Stimulated activated CD8-positive, alpha-beta memory T cell treated with anti-CD3 and anti-CD28 coated beads, Interleukin-7, amount 100 ng/mL, for 48 hours (primary cell): Measurements from ENCODE around the gene SDK1.
"Not testable (repeated sequence)": the region's sequence is repeated elsewhere in the genome, so short reads cannot be mapped to it uniquely, and the experiment has no call there.

ENCODE experiments used
- DNase-seq, 2 donors: peaks; one replicate each; pipeline ENCODE4 v3.0.0-alpha.2; 2020; ENCODE audit warnings: low read depth in 1 of 2; ENCODE audit errors: extremely low read depth in 1 of 2

The SDK1 gene

DNA sequence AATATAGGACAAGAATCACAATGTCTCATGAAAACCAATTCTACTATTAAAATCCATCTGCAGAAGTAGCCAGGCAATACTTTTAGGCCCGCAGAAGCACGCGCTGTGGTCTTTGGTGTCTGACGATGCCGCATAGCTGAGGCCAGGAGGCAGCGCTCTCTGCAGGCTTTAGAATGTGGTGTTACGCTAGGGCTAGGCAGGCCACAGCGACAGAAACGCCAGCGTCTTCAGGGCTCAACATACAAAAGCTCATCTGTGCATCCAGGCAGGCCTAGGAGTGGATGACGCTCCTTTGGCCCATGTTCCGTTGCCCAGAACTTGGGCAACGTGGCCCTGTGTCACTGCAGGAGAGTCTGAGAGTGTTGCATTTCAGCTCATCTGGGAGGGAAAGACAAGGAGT lies 779.9 kb downstream of the SDK1 start:
- DNase-seq: no peak

DNA sequence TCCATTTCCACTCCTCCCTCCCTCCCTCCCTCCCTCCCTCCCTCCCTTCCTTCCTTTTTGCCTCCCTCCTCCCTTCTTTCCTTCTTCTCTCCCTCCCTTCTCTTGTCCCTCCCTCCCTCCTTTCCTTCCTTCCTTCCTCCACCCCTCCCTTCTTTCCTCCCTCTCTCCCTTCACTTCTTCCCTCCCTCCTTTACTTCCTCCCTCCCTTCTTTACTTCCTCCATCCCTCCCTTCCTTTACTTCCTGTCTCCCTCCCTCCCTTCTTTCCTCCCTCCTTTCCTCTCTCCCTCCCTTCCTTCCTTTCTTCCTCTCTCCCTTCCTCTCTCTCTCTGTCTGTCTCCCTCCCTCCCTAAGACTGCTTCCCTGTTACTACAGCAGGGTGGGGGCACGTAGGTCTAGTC lies 782.5 kb downstream of the SDK1 start:
- DNase-seq: no peak

DNA sequence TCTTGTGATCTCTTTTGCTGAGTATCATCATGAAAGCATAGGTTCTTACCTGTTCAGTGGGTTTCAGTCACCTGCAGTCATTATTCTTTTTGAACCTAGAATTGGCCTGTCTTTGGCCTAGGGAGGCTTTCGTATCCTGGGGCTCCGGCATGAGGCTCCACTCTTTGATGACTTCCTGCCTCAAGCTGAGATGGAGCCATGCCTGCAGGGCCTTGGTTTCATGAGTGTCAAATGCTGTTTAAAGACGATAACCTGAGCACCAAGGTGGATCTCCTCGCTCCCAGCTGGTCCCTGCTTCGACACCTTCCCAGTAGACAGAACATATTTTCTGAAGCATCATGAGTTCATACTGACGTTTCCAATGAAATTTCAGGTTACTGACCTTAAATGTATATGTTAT lies 783.2 kb downstream of the SDK1 start:
- no peak for DNase-seq

DNA sequence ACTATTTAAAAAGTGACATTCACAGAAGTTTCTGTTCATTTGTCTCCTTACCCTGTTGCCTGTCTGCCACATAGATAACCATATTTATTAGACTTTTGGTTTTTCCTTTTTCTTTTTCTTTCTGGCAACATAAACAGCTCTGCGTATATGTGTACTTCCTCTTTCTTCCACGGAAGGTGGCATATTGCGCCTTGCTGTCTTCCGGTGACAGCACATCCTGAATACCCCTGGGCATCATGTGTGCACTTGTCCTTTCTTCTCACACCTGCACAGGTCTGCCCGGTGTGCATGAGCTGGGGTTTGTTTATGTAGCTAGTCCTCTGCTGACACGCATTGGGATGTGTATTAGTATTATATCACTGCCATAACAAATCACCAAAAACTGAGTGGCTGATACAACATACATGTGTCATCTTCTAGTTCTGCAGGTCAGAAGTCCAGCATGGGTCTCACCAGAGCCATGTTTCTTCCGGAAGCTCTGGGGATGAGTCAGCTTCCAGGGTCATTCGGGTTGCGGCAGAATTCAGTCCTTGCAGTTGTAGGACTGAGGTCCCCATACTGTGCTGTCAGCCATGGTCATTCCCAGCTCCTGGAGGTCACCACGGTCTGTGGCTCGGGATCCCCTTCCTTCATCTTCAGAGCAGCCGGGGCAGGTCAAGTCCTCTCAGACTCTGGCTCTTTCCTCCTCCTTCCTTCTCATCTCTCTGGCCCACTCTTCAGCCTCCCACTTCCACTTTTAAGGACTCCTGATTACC lies 785.1 kb downstream of the SDK1 start:
- no peak for DNase-seq

DNA sequence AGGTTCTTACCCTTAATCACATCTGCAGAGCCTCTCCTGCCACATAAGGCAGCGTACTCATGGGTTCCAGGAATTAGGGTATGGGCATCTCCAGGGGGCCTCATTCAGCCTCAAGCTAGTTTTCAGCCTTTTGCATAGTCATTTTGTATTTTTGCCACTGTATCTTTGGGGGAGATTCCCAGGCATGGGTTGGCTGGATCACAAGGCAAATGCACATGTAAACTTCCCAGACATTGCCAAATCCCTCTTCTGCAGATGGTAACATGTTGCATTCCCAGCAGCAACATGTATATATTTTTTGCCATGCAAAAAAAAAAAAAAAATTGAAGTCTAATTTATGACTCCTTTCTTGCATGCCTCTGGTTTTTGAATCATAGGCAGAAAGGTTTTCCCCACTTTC lies 785.7 kb downstream of the SDK1 start:
- no peak for DNase-seq

DNA sequence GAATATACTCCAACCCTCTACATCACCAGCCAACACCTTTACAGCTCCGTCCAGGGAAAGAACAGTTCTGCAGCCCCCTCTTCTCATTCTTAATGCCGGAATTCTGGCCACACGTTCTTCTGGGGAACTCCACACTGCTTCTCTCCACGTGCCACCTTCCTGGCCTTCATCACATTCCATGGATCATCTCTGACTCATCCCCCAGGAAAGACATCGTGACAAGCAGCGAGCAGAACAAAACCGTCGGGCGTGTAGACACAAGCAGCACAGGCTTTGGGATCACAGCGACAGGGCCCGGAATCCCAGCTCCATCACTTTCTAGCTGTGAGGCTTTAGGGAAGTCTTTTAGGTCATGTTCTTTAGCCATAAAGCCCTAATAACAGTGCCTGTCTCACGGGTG lies 790.7 kb downstream of the SDK1 start:
- DNase-seq: no peak

DNA sequence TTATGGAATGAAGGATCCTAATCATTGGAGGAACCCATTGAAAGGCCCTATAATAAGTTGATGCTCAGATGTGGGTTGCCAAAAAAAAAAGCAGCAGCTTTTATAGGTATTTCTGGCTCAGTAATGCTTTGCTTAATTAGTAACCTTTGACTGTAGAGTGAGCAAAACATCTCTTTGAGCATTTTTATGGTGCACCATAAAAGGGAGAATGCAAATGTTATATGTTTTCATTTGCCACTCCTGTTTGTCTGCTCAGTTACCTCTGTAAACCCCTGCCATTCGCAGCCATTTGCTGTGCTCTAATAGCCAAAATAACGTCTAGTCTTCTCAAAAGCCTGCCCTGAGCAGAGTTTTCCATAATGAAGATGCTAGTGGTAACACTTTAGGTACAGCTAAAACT lies 792.0 kb downstream of the SDK1 start:
- no peak for DNase-seq

DNA sequence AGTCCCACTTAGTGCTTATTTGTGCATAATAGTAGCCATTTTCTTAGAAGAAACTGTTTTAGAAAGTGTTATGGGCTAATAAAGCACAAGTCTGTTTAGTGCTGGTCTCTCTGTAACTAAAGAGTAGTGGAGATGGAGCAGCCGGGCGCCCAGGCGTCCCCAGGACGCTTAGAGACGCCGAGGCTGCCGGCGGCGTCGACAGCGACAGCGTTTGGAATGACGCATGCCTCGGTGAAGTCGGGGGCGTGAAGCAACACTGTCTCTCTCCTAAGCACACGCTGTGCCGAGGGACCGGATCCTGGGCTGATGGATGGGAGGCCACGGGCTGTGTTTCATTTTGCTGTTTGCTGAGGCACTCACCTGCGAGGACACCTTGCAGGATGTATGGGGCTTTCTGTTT lies 792.4 kb downstream of the SDK1 start:
- no peak for DNase-seq

DNA sequence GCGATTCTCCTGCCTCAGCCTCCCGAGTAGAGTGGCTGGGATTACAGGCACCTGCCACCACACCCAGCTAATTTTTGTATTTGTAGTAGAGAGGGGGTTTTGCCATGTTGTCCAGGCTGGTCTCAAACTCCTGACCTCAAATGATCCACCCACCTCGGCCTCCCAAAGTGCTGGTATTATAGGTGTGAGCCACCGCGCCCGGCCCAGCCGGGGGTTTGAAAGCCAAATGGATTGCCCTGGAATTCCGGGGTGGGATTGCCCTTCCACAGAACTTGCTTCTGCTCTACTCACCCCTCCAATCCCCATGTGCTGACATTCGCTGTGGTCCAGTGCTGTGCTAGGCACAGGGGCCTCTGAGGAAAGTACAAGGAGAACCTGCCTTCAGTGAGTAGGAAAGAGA lies 793.1 kb downstream of the SDK1 start:
- DNase-seq: not testable (repeated sequence)

DNA sequence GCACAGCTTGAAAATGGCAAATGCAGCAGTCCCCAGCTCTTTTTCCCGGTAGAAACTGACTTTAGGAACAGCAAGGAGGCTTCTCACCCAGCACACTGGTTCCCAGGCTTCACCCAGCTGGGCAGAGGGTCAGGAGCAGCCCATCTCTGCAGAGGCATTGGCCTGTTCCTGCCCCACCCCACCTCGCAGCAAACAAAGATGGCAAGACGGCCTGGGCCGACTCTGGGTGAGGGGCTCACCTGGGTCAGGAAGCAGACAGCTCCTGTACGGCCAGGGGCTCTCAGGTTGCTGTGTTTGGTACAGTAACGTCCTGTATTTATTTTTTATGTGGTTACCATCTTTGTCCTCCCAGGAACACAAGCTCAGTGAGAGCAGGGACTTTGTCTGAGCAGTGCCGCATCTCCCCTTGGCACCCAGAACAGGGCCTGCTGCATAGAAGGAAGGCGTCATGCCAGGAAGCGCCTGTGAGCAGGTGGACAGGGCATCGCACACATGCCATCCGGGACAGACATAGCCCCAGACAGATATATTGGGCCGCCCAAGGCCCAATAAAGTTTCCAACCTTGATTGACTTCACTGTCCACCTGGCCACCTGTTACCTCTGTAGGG lies 796.1 kb downstream of the SDK1 start:
- no peak for DNase-seq

DNA sequence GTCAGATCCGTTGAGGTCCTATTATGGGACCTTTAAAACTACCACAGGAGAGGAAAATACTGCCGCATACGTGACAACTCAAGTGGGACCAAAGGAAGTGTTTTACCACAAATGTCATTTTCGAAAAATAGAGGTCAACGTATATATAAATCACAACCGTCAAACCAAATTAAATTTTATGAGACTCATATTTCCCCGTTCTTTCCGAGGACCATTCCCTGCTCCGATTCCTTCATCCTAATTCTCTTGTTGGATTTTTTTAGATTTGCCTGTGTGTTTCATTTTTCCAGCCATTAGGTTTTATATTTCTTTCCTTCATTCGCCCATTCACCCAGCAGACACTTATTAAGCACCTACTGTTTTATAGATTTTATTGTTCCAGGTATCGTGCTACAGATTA lies 797.1 kb downstream of the SDK1 start:
- no peak for DNase-seq

DNA sequence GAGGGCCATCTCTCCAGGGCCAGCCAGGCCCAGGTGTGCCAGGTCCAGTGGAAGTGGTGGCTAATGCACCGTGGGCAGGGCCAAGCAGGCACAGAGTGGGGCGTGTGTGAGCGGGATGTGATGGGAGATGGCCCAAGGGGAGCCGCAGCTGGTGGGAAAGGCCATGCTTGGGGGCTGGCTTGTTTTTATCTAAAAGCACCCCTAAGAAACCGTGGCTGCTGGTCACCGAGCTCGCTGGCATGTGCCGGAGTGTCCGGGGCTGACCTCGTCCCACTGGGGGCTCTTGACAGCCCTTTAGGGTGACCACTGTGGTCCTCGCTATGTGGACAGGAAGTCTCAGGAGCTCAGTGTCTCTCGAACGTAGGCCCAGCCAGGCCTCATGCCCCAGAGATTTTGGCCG lies 798.6 kb downstream of the SDK1 start:
- DNase-seq: no peak

DNA sequence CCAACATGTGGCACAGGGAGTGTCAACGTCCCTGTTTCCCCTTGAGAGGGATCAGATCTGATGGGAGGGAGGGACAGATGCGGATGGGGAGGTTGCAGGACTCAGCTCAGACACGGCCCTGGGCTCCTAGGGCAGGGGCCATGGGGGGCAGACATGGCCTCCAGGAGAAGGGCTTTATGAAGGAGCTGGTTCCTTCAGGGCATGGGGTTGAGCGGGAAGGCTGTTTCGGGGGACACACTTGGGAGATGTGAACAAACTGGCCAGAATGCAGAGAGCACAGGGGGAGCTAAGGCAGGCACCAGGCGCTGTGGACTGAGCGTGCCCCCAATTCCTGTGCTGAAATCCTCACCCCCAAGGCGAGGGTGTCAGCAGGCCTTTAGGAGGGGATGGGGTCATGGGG lies 799.1 kb downstream of the SDK1 start:
- no peak for DNase-seq

DNA sequence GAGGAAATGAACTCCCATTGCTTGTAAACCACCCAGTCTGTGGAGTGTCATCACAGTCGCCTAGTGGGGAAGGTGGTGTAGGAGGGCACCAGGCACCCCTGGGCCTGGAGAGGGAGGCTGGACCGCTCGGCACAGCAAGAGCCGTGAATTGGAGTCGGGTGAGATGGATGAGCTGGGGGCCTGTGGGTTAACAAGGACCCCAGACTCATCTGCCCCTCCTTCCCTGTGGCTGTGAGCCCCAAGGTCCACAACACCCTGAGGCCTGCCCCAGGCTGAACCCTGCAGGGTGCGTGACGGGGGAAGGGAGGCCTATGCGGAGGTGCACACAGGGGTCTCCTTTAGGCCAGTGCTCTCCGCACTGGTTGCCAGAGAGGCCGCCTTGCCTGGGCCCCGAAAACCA lies 799.6 kb downstream of the SDK1 start:
- DNase-seq: no peak

DNA sequence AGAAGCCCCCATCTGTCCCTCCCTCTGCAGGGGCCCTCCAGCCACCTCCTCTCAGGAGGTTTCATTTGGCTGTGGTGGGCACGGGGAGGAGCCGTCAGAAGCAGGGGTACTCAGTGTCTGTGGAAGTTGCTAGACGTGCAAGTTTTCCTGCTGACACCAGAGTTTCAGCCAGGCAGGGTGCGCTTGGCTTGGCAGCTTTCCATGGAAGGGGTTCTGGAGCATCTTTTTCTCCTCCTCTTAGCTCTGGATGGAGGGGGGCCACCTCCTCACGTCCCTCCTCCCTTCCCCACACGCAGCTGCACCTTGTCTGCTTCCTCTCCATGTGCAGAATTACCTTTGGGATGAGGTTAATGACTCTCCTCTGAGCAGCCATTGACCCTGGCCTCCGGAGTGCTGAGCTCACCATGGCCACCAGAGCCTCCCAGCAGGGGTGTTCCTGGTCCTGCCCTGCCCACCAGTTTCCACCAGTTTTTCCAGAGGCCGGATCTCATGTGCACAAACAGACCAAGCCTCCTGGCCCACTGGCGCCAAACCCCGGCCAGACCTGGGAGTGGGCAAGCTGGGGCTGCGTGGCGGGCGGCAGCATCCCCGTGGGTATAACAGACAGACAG lies 801.3 kb downstream of the SDK1 start:
- no peak for DNase-seq

DNA sequence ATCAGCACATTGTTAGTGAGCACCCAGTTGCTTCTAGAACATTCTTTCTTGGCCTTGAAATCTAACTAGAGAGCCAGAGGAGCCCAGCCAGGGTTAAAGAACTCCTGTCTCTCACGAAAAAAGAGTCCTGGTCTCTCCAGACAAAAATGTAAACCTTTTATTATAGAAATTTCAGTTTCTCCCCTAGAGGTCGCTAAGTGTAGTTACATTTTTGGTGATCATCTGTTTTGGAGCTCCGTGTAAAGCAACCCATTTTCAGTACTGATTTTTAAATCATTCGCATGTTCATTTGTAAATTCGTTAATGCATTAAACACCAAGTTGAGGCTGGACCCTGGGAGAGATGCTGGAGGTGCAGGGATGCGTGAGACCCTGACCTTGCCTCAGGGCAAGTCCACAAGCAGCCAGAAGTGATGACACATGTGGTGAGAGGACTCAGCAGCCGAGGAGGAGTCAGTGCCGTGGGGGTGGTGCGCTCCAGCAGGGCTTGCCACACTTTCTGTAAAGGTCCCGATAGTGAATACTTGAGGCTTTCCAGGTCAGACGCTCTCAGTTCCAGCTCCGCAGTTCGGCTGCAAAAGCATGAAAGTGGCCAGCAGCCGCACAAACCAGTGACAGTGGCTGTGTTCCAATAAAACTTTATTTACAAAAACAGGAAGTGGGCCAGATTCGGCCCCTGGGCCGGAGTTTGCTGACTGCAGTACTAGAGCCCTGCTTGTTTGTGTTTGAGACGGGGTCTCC lies 802.5 kb downstream of the SDK1 start:
- no peak for DNase-seq

DNA sequence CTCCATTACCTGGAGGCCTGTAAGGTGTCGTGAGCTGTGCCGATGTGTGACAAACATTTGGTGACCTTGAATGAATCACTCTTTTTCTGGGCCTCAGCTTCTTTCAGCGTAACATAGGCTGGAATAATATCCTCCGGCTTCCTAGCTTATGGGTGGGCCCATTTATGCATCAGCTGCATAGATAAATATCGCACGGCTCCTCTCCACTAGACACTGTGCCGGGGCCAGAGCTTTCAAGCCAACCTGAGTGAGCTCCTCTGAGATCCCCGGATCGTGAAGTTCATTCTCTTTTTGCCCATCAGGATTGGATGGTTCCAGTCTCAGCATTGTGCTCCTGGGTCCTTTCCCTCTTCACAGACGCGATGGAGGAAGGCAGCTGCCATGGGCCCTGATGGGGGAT lies 806.8 kb downstream of the SDK1 start:
- DNase-seq: no peak

DNA sequence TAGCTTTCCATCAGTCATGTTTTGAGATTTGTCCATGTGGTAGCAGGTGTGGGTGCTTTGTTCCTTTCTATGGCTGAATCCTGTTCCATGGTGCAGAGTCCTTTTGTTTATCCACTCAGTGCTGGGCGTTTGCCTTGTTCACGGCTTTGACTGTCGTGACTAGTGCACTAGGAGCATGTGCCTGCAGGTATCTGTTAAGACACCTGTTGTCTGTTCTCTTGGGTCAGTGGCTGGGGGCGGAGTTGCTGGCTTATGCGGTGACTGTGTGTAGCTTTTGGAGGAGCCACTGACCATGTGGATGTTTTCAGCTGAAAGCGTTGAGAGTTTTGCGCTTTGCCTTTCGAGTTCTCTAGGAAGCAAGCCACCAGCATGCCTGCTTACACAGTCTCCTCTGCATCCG lies 807.9 kb downstream of the SDK1 start:
- no peak for DNase-seq

DNA sequence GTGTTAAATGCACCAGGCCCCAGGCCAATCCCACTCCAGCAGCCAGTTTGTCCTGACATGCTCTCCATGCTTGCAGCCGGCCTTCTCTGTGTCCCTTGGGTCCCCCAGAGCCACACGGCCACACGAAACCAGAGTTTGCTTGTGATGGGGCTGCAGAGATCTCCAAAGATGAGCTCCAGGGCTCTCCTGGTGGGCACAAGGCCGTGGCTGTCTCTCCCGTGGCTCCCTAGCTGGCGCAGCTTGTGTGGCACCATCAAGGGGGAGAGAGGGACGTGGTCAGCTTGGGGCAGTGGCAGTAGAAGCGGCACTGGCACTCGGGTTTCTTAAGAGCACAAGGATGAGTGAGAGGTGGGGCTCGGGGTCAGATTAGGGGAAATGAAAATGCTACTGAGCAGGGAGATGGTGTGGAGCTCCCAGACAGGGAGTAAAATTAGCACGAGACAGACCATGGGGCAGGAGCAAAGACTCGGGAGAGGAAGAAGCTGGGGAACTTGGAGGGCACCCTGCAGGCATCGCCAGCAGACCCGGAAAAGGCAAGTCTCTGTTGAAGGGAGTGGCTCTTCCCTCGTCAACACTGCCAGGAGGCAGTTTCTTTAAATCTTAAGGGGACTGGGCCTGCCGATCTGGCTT lies 808.5 kb downstream of the SDK1 start:
- no peak for DNase-seq

DNA sequence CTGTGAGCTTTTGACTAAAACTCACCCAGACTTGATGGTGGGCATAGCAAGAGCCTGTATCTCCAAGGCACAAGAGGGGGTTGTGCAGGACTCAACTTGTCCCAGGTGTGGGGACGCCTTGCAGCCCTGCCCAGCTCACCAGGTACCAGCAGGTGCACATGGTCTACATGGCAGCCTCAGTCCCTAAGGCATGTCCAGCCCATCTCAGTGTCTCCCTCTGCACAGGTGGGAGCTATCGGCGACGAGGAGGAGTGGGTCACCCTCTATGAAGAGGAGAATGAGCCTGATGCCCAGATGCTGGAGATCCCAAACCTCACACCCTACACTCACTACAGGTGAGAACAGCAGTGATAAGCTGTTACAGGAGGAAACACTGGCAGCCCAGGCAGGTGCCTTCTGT lies 809.4 kb downstream of the SDK1 start:
- no peak for DNase-seq

DNA sequence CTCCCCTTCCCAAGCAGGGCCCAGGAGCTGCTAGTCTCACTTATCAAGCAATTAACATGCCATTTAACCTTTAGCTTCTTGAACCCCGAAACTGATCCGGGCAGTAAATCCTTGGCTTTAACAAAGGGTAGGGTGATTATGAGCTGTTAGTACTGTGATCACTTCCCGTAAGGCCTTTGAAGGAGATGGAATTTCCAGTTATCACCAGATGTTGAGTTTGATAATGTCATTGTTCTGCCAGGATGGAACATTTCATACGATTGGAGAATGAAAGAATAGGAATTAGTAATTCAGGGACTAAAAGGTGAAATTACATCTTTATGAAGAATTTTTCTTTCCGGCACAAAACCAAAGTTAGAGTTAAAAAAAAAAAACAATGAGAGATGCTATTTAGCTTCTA lies 810.1 kb downstream of the SDK1 start:
- no peak for DNase-seq
